ENCODE measurements around the gene AOPEP.

GRCh38 chr9:94761481-94761880 lies 35.0 kb downstream of the AOPEP start:
- TF ChIP-seq FOS (IDR thresholded peaks at IDR 0.05; ENCODE audit: borderline replicate concordance, insufficient read depth, low read length) (no peak), EZH2 (IDR thresholded peaks at IDR 0.05; ENCODE audit: borderline replicate concordance, low read depth, low read length, severe bottlenecking) (no peak), POLR2A (IDR thresholded peaks at IDR 0.05; ENCODE audit: low read depth, low read length) (no peak), POLR2AphosphoS5 (IDR thresholded peaks at IDR 0.05; ENCODE audit: insufficient read depth, low read depth, low read length) (no peak), MYC (IDR thresholded peaks at IDR 0.05; ENCODE audit: low read depth, low read length) (no peak), MAX (IDR thresholded peaks at IDR 0.05; ENCODE audit: insufficient read depth, insufficient read length) (no peak)
- TF ChIP-seq, protein P1, sequence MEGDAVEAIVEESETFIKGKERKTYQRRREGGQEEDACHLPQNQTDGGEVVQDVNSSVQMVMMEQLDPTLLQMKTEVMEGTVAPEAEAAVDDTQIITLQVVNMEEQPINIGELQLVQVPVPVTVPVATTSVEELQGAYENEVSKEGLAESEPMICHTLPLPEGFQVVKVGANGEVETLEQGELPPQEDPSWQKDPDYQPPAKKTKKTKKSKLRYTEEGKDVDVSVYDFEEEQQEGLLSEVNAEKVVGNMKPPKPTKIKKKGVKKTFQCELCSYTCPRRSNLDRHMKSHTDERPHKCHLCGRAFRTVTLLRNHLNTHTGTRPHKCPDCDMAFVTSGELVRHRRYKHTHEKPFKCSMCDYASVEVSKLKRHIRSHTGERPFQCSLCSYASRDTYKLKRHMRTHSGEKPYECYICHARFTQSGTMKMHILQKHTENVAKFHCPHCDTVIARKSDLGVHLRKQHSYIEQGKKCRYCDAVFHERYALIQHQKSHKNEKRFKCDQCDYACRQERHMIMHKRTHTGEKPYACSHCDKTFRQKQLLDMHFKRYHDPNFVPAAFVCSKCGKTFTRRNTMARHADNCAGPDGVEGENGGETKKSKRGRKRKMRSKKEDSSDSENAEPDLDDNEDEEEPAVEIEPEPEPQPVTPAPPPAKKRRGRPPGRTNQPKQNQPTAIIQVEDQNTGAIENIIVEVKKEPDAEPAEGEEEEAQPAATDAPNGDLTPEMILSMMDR (IDR thresholded peaks at IDR 0.05; ENCODE audit: extremely low read depth in 1 of 2, insufficient read depth in 1 of 2, low read depth in 1 of 2, low read length in 2 of 2): no peak

Data from endothelial cell of umbilical vein (primary cell).